Activated CD8-positive, alpha-beta memory T cell treated with anti-CD3 and anti-CD28 coated beads, Interleukin-2, amount 50 U/mL, for 1 hour (primary cell): ENCODE measurements around the gene LAMA1.
"Not testable (repeated sequence)": the region's sequence is repeated elsewhere in the genome, so short reads cannot be mapped to it uniquely, and the experiment has no call there.

Source experiments
- DNase-seq: peaks from one replicate; pipeline ENCODE4 v3.0.0-alpha.2; 2020; ENCODE audit errors: extremely low read depth

Gene LAMA1

GRCh38 chr18:7117390-7118355, at the start of gene LAMA1:
LAMA1 (minus strand) TSS chr18:7117797; CDS start chr18:7117720, 77 bp downstream.
- DNase-seq = no peak

GRCh38 chr18:7165846-7166393, 48.3 kb upstream of the LAMA1 start:
- no peak for DNase-seq

DNA sequence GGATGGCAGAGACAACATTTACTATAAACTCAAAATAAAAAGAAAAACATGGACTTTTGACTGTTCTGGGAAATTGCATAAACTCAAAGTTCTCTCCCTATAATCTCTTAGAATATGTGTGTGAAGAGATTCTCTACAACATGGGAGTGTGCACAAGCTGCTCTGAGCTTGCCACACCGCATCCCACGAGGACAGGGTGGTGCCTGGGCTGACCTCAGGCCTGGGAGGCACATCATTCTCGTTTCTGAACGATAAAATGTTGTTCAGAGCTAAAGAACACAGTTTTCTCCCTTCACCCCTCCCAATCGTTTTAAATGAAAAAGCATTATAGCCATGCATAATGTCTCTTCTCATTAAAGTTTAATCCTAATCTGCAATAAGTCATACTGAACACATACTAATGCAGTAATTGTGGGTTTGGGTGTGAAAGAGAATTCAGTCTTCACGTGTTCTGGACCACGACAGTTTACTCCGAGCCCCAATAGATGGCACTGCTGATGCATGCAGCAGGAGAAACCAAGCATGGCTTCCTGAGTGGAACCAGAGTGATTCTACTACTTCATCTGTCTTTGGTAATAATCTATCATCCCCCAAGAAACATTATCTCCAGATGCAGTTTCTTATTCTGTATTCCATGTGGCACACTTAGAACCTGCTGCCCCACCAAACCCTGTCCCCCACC, 46.9 kb upstream of the LAMA1 start:
- DNase-seq = no peak

DNA sequence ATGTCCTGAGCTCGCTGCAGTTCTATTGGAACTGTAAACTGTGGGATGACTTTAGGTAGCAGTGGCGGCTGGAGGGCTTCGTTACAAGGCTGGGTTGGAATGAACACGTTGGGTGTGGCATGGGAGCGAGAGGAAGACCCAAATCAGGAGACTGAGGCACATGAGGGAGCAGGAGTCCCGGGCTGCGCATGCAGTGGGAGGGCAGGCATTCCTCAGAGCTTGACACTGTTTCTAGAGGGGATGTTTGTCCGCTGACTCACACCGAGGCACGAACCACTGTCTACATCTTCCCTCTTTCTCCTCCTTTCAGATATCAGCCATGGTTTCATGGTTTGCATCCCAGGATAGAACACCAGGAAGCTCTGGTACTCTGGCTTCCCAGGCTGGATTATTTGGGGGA, 40.6 kb upstream of the LAMA1 start:
- DNase-seq = no peak

DNA sequence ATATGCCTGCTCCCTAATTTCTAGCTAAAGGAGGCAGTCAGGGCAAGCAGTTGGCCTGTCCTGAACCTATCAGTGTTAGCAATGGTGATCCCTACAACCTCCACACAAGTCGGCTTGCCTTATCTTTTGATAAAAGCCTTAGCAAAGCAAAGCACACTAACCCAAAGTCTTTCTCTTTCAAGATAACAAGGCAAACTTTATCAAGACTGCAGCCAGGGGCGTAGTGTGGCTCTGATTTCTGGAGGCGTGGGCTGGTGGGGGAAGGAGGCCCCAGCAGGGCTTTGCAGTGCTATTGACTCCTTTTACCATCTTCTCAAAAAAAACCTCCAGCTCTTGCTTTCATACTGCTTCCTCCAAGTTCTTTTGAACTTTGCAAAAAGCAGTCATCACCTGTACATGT, 40.2 kb upstream of the LAMA1 start:
- no peak for DNase-seq

GRCh38 chr18:7155887-7156286, 38.3 kb upstream of the LAMA1 start:
- no peak for DNase-seq

- no peak for DNase-seq
Measured at GRCh38 chr18:7155092-7155491, 37.5 kb upstream of the LAMA1 start.

DNA sequence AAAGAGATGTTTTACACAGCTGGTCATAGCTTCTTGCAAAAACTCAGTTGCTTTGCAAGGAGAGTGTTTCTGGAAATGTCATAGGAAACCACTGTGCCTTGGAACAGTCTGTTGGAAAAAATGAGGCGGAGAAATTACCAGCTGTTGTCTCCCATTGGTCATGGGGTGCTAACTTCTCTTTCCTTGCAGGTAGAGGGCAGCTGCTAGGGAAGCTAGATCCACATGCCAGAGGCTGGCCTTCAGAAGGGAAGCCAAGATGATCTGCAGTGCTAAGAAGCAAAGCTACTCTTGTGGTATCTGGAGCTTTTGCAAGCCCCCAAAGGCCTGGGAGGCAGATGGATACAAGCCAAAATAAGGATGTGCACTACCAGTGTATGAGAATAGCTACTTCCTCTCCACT, 34.8 kb upstream of the LAMA1 start:
- no peak for DNase-seq

- DNase-seq = no peak
Measured at GRCh38 chr18:7147399-7147798, 29.8 kb upstream of the LAMA1 start.

GRCh38 chr18:7146067-7146466, 28.5 kb upstream of the LAMA1 start:
- no peak for DNase-seq

DNA sequence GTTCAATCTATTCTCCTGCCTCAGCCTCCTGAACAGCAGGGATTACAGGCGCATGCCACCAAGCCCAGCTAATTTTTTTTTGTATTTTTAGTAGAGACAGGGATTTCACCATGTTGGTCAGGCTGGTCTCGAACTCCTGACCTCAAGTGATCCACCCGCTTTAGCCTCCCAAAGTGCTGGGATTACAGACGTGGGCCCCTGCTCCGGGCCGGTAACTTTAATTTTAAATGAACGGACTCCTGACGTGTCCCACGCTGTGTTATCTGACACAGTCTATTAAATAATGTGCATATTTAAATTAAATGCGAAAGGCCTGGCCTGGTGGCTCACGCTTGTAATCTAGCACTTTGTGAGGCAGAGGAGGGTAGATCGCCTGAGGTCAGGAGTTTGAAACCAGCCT, 27.3 kb upstream of the LAMA1 start:
- DNase-seq = not testable (repeated sequence)

- no peak for DNase-seq
Measured at GRCh38 chr18:7141287-7141686, 23.7 kb upstream of the LAMA1 start.

DNA sequence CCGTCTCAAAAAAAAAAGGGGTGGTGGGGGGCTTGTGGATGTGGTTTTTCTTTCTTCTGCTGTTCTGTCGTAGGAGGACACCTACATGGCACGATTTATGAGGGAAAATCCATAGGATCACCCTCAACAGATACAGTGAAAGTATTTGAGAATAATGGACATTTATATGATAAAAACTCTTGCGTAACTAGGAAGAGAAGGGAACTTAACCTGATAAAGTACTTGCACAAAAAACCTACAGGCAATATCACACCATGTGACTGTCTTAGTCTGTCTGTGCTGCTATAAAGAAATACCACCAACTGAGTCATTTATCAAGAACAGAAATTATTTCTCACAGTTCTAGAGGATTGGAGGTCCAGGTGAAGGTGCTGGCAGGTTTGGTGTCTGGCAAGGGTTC, 21.8 kb upstream of the LAMA1 start:
- DNase-seq = no peak

GRCh38 chr18:7133181-7133580, 15.6 kb upstream of the LAMA1 start:
- no peak for DNase-seq

- DNase-seq = no peak
Measured at GRCh38 chr18:7132356-7133150, 15.0 kb upstream of the LAMA1 start.

DNA sequence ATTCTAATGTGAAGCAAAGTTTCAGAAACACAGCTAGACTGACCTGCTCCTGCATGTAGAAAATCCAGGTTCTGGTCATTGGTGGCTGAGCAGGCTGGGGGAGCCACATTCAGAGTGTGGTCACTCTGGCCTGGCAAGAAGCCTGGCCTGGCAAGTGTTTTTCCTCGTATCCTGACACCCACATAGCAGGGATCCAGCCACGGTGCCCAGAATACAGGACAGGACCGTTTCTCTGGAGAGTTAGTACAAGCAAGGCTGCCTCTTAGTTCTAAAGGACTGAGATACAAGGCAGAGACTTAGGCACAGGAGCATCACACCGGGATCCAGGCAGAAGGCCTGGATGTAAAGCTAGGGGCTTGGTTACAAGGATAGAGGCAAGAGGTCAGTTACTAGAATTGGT, 4.8 kb upstream of the LAMA1 start:
- DNase-seq = no peak

- no peak for DNase-seq
Measured at GRCh38 chr18:7116792-7117389, 706 bp downstream of the LAMA1 start.

DNA sequence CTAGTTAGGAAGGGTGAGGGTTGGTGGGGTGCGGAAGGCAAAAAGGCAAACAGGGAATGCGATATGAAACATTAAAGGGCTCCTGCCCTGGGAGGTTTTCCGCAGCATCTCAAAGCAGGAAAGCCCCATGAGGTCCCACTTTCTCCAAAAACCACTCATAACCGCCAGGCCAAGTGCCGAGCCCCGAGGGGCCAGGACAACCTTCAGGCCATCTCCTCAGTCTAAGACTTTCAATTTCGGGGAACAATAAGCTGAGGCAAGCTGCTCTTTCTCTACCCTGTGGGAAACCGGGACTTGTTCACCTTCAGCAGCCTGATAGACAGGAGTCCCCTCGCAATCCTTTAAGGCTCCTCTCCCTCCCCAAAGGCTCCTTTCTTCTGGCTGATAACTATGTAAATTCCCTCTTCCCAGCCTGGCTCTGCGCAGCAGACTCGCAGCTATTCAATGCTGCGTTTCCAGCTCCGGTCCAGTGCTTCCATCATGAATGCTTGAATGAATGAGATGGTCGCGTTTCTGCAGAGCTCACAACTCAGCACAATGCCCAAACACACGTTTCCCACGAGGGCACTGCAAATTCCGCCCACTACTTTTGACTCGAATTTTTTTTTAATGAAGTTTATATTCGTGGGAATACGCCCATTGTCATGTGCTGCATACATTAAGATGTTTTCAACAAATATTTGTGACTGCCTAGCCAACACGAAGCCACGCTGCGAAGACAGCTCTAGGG, 1.4 kb downstream of the LAMA1 start:
- no peak for DNase-seq

- DNase-seq = no peak
Measured at GRCh38 chr18:7112936-7113335, 4.7 kb downstream of the LAMA1 start.

DNA sequence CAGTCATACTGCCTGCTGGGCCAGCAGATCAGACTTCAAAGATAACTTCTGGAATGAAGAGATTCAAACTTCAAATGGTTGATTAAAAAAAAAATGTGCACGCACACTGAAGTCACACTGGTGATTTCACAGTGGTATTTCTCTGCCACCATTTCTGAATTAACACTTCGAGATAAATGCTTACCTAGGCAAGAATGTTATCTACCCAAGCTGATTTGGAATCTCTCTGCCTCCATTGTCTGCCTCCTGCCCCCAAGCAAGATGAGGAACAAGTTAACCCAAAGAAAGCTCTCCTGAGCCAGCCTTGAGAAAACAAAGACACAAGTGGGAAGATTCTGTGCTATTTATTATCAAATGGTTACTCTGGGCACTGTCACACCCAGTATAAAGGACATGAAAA, 6.5 kb downstream of the LAMA1 start:
- no peak for DNase-seq

- DNase-seq = no peak
Measured at GRCh38 chr18:7105943-7106342, 11.7 kb downstream of the LAMA1 start.
